ENCODE measurements around the gene SSR4. TPM values are rescaled to one million over a fixed set of nuclear protein-coding genes. Genes with fewer than 3 reads are reported as not detected.

Gene SSR4
- total and polyA plus RNA-seq, 2 donors: 257 to 328 TPM

DNA sequence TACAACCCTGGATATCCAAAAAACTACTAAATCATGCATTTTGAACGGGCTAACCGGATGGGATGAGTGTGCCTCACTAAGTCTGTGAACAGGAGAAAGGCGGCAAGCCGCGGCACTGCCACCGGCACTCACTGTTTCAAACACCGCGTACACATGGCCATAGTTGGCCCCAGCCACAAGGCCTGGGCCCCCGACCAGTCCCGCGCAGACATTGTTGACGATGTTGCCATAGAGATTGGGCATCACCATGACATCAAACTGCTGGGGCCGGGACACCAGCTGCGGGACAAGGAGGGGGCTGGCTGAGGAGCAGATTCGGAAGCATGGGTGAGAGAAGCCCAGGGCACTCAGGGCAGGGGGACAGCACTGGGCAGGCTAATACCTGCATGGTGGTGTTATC is 7.8 kb upstream of the SSR4 start:
- DNase-seq (ENCODE audit: low read depth in 6 of 9, low spot score in 9 of 9): no peak
- Histone ChIP-seq H3K27ac (ENCODE audit: low read depth in 1 of 2, low read length in 1 of 2) (no peak overlapping the region), H3K9me3 (ENCODE audit: control insufficient read depth in 2 of 2, insufficient read depth in 1 of 2, low read length in 1 of 2) (no peaks in the 10 kb centered on the region), H3K36me3 (ENCODE audit: control insufficient read depth in 2 of 2, insufficient read depth in 2 of 2, low read length in 1 of 2) (peaks cover 37 to 63% of the 10 kb centered on the region in 2 donors), H3K4me1 (ENCODE audit: control insufficient read depth in 2 of 2, insufficient read depth in 2 of 2, low read length in 2 of 2) (no peaks in the 10 kb centered on the region), H3K4me3 (ENCODE audit: low read length in 2 of 2) (no peak overlapping the region), H3K27me3 (ENCODE audit: control insufficient read depth in 2 of 2, insufficient read depth in 1 of 2, low read length in 1 of 2) (peaks cover 0 to 3% of the 10 kb centered on the region in 2 donors)
- WGBS: 98% methylated on average over 15 of the region's 15 CpGs

- WGBS: 95% methylated on average over 12 of the region's 12 CpGs
- Histone ChIP-seq H3K9me3 (ENCODE audit: control insufficient read depth in 2 of 2, insufficient read depth in 1 of 2, low read length in 1 of 2) (no peaks in the 10 kb centered on the region), H3K27ac (ENCODE audit: low read depth in 1 of 2, low read length in 1 of 2) (no peak overlapping the region), H3K36me3 (ENCODE audit: control insufficient read depth in 2 of 2, insufficient read depth in 2 of 2, low read length in 1 of 2) (peaks cover 37 to 57% of the 10 kb centered on the region in 2 donors), H3K4me3 (ENCODE audit: low read length in 2 of 2) (no peak overlapping the region), H3K4me1 (ENCODE audit: control insufficient read depth in 2 of 2, insufficient read depth in 2 of 2, low read length in 2 of 2) (peaks cover 3 to 11% of the 10 kb centered on the region in 2 donors), H3K27me3 (ENCODE audit: control insufficient read depth in 2 of 2, insufficient read depth in 1 of 2, low read length in 1 of 2) (no peaks in the 10 kb centered on the region)
- no peak for DNase-seq (ENCODE audit: low read depth in 6 of 9, low spot score in 9 of 9)
Measured at GRCh38 chrX:153789654-153790053, 4.8 kb upstream of the SSR4 start.

DNA sequence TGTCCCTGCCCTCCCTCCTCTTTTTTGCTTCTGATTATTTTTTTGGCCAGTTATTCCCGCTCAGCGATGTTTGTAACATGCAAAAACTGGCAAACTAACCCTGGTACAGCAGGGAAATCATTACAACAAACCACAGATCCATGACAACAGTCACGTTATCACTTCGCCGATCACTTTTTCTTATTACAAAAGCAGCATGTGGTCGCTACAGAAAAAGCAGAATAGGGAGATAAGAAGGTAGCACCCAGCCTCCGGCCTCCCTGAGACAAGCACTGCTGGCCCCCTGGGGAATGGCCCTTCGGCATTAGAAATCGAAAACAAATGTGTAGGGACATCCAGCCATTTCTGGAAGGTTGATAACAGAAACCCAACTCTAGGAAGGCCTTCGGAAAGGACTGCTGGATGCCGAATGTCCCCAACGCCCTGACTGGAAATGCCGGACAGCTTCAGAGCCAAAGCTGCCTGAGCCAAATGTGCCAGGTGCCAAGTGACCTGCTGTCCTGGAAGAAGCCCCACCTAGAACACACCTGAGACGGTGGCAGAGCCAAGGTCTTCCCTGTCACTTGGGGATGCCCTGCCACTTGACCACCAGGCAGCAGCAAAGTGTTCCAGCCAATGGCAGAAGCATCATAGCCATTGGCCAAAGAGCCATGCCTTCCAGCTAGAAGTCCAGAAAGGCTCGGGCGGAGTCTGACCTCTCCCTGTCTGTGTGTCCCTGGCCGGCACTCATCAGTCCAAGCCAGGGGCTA is 3.2 kb upstream of the SSR4 start:
- Histone ChIP-seq H3K4me1 (ENCODE audit: control insufficient read depth in 2 of 2, insufficient read depth in 2 of 2, low read length in 2 of 2) (peaks cover 3 to 23% of the 10 kb centered on the region in 2 donors), H3K36me3 (ENCODE audit: control insufficient read depth in 2 of 2, insufficient read depth in 2 of 2, low read length in 1 of 2) (peaks cover 33 to 40% of the 10 kb centered on the region in 2 donors), H3K4me3 (ENCODE audit: low read length in 2 of 2) (no peak overlapping the region), H3K27me3 (ENCODE audit: control insufficient read depth in 2 of 2, insufficient read depth in 1 of 2, low read length in 1 of 2) (no peaks in the 10 kb centered on the region), H3K27ac (ENCODE audit: low read depth in 1 of 2, low read length in 1 of 2) (no peak overlapping the region), H3K9me3 (ENCODE audit: control insufficient read depth in 2 of 2, insufficient read depth in 1 of 2, low read length in 1 of 2) (no peaks in the 10 kb centered on the region)
- no peak for DNase-seq (ENCODE audit: low read depth in 6 of 9, low spot score in 9 of 9)
- 97% methylated on average over 17 of the region's 17 CpGs for WGBS

GRCh38 chrX:153792368-153792767 is 2.1 kb upstream of the SSR4 start:
- DNase-seq (ENCODE audit: low read depth in 6 of 9, low spot score in 9 of 9): no peak
- Histone ChIP-seq H3K4me1 (ENCODE audit: control insufficient read depth in 2 of 2, insufficient read depth in 2 of 2, low read length in 2 of 2) (peaks cover 3 to 24% of the 10 kb centered on the region in 2 donors), H3K9me3 (ENCODE audit: control insufficient read depth in 2 of 2, insufficient read depth in 1 of 2, low read length in 1 of 2) (peaks cover 0 to 4% of the 10 kb centered on the region in 2 donors), H3K4me3 (ENCODE audit: low read length in 2 of 2) (no peak overlapping the region), H3K27ac (ENCODE audit: low read depth in 1 of 2, low read length in 1 of 2) (no peak overlapping the region), H3K36me3 (ENCODE audit: control insufficient read depth in 2 of 2, insufficient read depth in 2 of 2, low read length in 1 of 2) (peaks cover 33 to 34% of the 10 kb centered on the region in 2 donors), H3K27me3 (ENCODE audit: control insufficient read depth in 2 of 2, insufficient read depth in 1 of 2, low read length in 1 of 2) (no peaks in the 10 kb centered on the region)
- 98% methylated on average over 6 of the region's 6 CpGs for WGBS

- Histone ChIP-seq H3K4me1 (ENCODE audit: control insufficient read depth in 2 of 2, insufficient read depth in 2 of 2, low read length in 2 of 2) (peaks cover 3 to 24% of the 10 kb centered on the region in 2 donors), H3K27me3 (ENCODE audit: control insufficient read depth in 2 of 2, insufficient read depth in 1 of 2, low read length in 1 of 2) (no peaks in the 10 kb centered on the region), H3K9me3 (ENCODE audit: control insufficient read depth in 2 of 2, insufficient read depth in 1 of 2, low read length in 1 of 2) (peaks cover 0 to 7% of the 10 kb centered on the region in 2 donors), H3K36me3 (ENCODE audit: control insufficient read depth in 2 of 2, insufficient read depth in 2 of 2, low read length in 1 of 2) (peaks cover 33% of the 10 kb centered on the region in 2 donors), H3K4me3 (ENCODE audit: low read length in 2 of 2) (peak overlapping the region; percentile 76 to 79), H3K27ac (ENCODE audit: low read depth in 1 of 2, low read length in 1 of 2) (peak overlapping the region in 1 of 2 donors; percentile 18)
- no peak for DNase-seq (ENCODE audit: low read depth in 6 of 9, low spot score in 9 of 9)
- WGBS: 37% methylated on average over 7 of the region's 7 CpGs
Measured at GRCh38 chrX:153793291-153793690, 1.2 kb upstream of the SSR4 start.

DNA sequence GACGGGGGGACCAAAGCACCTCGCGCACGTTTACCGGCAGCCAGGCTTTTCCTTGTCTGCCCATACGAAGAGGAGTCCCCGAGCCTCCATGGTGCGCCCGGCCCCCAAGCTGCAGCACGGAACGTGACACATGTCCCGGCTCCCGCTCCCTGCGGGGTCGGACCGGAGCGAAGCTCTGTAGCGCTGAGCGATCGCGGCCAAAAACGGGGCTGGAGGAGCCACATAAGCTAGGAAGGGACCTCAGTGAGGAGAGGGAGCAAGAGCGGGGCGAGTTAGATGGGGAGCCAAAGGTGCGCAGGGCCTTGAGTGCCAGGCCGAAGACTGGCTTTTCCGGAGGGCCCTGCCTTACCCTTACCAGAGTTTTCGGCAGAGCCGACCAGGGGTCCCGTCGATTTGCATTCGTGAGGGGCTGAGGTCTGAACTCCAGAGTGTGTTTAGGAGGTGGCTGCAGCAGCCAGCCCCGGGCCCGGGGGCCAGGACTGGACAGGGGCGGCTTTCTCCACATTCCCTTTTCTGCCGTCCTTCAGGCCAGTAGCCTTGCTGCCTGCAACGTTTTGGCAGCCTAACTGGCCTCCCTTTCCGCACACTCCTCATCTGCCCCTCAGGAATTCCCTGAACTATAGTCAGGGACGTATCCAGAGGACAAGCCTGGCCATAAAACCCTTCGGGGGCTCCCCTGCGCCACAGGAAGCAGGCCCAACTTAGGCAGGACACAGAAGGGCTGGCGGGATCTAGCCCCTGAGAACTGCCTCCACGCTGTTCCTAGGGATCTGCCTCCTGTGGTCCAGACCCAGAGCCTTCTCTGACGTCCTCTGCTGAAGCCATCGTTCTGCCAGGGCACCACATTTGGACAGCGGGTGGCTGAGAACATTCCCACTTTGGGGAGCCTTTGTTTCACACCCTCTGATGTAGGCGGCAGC is 689 bp downstream of the SSR4 start:
- H3K27me3 ChIP-seq (ENCODE audit: control insufficient read depth in 2 of 2, insufficient read depth in 1 of 2, low read length in 1 of 2): no peaks in the 10 kb centered on the region
- WGBS: 15% methylated on average over 47 of the region's 47 CpGs
- H3K9me3 ChIP-seq (ENCODE audit: control insufficient read depth in 2 of 2, insufficient read depth in 1 of 2, low read length in 1 of 2): peaks cover 0 to 7% of the 10 kb centered on the region in 2 donors

GRCh38 chrX:153797415-153798015 is 3.0 kb downstream of the SSR4 start:
- no peak for DNase-seq (ENCODE audit: low read depth in 6 of 9, low spot score in 9 of 9)

More for the DNA sequence above, 689 bp downstream of the SSR4 start:
- Histone ChIP-seq H3K4me3 (ENCODE audit: low read length in 2 of 2) (peak overlapping the region; percentile 76 to 79), H3K36me3 (ENCODE audit: control insufficient read depth in 2 of 2, insufficient read depth in 2 of 2, low read length in 1 of 2) (peaks cover 27 to 31% of the 10 kb centered on the region in 2 donors), H3K4me1 (ENCODE audit: control insufficient read depth in 2 of 2, insufficient read depth in 2 of 2, low read length in 2 of 2) (peaks cover 3 to 24% of the 10 kb centered on the region in 2 donors), H3K27ac (ENCODE audit: low read depth in 1 of 2, low read length in 1 of 2) (peak overlapping the region; percentile 74 to 76)
- DNase-seq (ENCODE audit: low read depth in 6 of 9, low spot score in 9 of 9): no peak

DNA sequence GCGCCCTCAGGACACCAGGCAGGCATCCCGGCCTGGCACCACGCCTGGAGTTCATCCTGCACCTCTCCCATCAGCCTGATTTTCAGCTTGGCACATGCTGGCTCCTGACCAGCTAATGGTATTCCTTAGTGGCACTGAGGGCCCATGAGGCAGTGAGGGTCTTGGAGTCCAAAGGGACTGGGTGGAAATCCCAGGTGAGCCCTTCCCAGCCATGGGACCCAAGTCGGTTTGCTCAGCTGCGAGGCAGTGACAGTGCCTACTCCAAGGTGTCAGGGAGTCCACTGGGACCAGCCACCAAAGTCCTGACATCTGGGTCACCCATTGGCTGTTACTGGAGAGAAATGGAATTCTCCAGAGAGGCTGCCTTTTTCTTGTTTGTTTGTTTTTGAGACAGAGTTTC is 4.9 kb downstream of the SSR4 start:
- Histone ChIP-seq H3K4me3 (ENCODE audit: low read length in 2 of 2) (no peak overlapping the region), H3K36me3 (ENCODE audit: control insufficient read depth in 2 of 2, insufficient read depth in 2 of 2, low read length in 1 of 2) (peaks cover 22 to 24% of the 10 kb centered on the region in 2 donors), H3K27me3 (ENCODE audit: control insufficient read depth in 2 of 2, insufficient read depth in 1 of 2, low read length in 1 of 2) (peaks cover 0 to 2% of the 10 kb centered on the region in 2 donors), H3K4me1 (ENCODE audit: control insufficient read depth in 2 of 2, insufficient read depth in 2 of 2, low read length in 2 of 2) (peaks cover 3 to 20% of the 10 kb centered on the region in 2 donors), H3K9me3 (ENCODE audit: control insufficient read depth in 2 of 2, insufficient read depth in 1 of 2, low read length in 1 of 2) (peaks cover 0 to 7% of the 10 kb centered on the region in 2 donors), H3K27ac (ENCODE audit: low read depth in 1 of 2, low read length in 1 of 2) (no peak overlapping the region)
- no peak for DNase-seq (ENCODE audit: low read depth in 6 of 9, low spot score in 9 of 9)
- 97% methylated on average over 5 of the region's 5 CpGs for WGBS

More at GRCh38 chrX:153797415-153798015, 3.0 kb downstream of the SSR4 start:
- Histone ChIP-seq H3K36me3 (ENCODE audit: control insufficient read depth in 2 of 2, insufficient read depth in 2 of 2, low read length in 1 of 2) (peaks cover 22 to 24% of the 10 kb centered on the region in 2 donors), H3K9me3 (ENCODE audit: control insufficient read depth in 2 of 2, insufficient read depth in 1 of 2, low read length in 1 of 2) (peaks cover 0 to 7% of the 10 kb centered on the region in 2 donors), H3K27ac (ENCODE audit: low read depth in 1 of 2, low read length in 1 of 2) (no peak overlapping the region), H3K27me3 (ENCODE audit: control insufficient read depth in 2 of 2, insufficient read depth in 1 of 2, low read length in 1 of 2) (no peaks in the 10 kb centered on the region), H3K4me3 (ENCODE audit: low read length in 2 of 2) (no peak overlapping the region), H3K4me1 (ENCODE audit: control insufficient read depth in 2 of 2, insufficient read depth in 2 of 2, low read length in 2 of 2) (peaks cover 6 to 29% of the 10 kb centered on the region in 2 donors)
- WGBS: 97% methylated on average over 15 of the region's 15 CpGs
